ENCODE measurements around the gene TIGD7. TPM values are rescaled to one million over a fixed set of nuclear protein-coding genes. Genes with fewer than 3 reads are reported as not detected.

Gene TIGD7
- total and polyA plus RNA-seq, 2 of the 13 experiments (the other 11 are each of a cell fraction or from before 2014, with no cell fraction given): not detected

- H3K27me3 ChIP-seq (ENCODE audit: control insufficient read depth in 1 of 2, insufficient read depth in 2 of 2, low read length in 2 of 2): no peaks in the 10 kb centered on the region; a peak in 1 of 5 replicates
- peak; percentile 91 for DNase-seq (ENCODE audit: low spot score)
- H3K9me3 ChIP-seq (ENCODE audit: low read length): no peaks in the 10 kb centered on the region
- no peaks in the 10 kb centered on the region for H3K36me3 ChIP-seq (replicated peaks in 1 of 2; ENCODE audit: control insufficient read depth in 1 of 2, insufficient read depth in 2 of 2, low read length in 2 of 2)
- WGBS (ENCODE audit: low lambda C conversion rate): 12% methylated on average over 3 of the region's 4 CpGs
- in situ Hi-C loops (cut with HindIII; ENCODE audit: extremely low pct_ligation_motif_present, low pct_unique_long_range_greater_than_20kb) (no loop called here), intact Hi-C loops (cut with micrococcal nuclease; ENCODE audit: unreplicated experiment) (no loop called here)
- no peaks in the 10 kb centered on the region for H3K79me2 ChIP-seq (ENCODE audit: insufficient read depth, low read length)
- peak overlapping the region; percentile 89 for H3K27ac ChIP-seq (ENCODE audit: extremely low read length, insufficient read depth, low read length)
- peak overlapping the region; percentile 35 for H2AFZ ChIP-seq (ENCODE audit: low read length)
- peak; percentile 97 for FAIRE-seq
- H4K20me1 ChIP-seq (ENCODE audit: insufficient read depth, low read length): no peaks in the 10 kb centered on the region
- H3K4me2 ChIP-seq (ENCODE audit: low read depth, low read length): peak overlapping the region; percentile 89
- H3K4me1 ChIP-seq (ENCODE audit: insufficient read depth, low read length): peaks cover 52% of the 10 kb centered on the region
- no TSS peak for BruUV-seq (replicated peaks)
- H3K9ac ChIP-seq (ENCODE audit: insufficient read depth, low read depth, low read length): peak overlapping the region; percentile 74
- peak overlapping the region; percentile 43 to 60 (median 52) for H3K4me3 ChIP-seq (replicated peaks in 1 of 3; ENCODE audit: insufficient read depth in 1 of 3, low read depth in 2 of 3, low read length in 3 of 3)
- CTCF ChIA-PET (ENCODE audit: low intra/inter-chr PET ratio, low total read pairs): no interaction called here
- peak; percentile 100 for ATAC-seq
- POLR2A ChIA-PET: interaction anchor here (0.9 to 4.4 kb wide), 5 partner anchors 8 to 91 kb away, joined by 3 to 44 read pairs (median 6); partner anchors contain the start of gene ZNF263
- 0 out of 2 replicates have a peak, but pooled peaks have one; percentile 15 for TF ChIP-seq NR2C2 (CRISPR knock-in tag; IDR thresholded peaks at IDR 0.05; ENCODE audit: borderline replicate concordance)
- no peak for TF ChIP-seq KDM4B (CRISPR knock-in tag; IDR thresholded peaks at IDR 0.05)
- TF ChIP-seq ZNF746 (CRISPR knock-in tag; IDR thresholded peaks at IDR 0.05): no peak
- TF ChIP-seq HMG20B (CRISPR knock-in tag; conservative IDR thresholded peaks at IDR 0.05): peak; percentile 91; the same call in 1 of the 2 replicates
- TF ChIP-seq HNF1A (IDR thresholded peaks at IDR 0.05; ENCODE audit: low read depth): no peak
- TF ChIP-seq HNF1A (CRISPR knock-in tag; IDR thresholded peaks at IDR 0.05; ENCODE audit: borderline replicate concordance): no peak
- no peak for TF ChIP-seq DPF2 (CRISPR knock-in tag; IDR thresholded peaks at IDR 0.05; ENCODE audit: borderline replicate concordance, low read depth)
- TF ChIP-seq GZF1 (CRISPR knock-in tag; IDR thresholded peaks at IDR 0.05): no peak
- no peak for TF ChIP-seq CREB1 (IDR thresholded peaks at IDR 0.05)
- peak; percentile 74; the same call in 1 of the 2 replicates for TF ChIP-seq CREB1 (CRISPR knock-in tag; IDR thresholded peaks at IDR 0.05)
- TF ChIP-seq ZBTB25 (CRISPR knock-in tag; IDR thresholded peaks at IDR 0.05): no peak
- TF ChIP-seq HNF1B (CRISPR knock-in tag; IDR thresholded peaks at IDR 0.05): peak; percentile 26; the same call in 1 of the 2 replicates
- TF ChIP-seq ZNF253 (CRISPR knock-in tag; IDR thresholded peaks at IDR 0.05; ENCODE audit: borderline replicate concordance): no peak
- TF ChIP-seq HNRNPLL (IDR thresholded peaks at IDR 0.05; ENCODE audit: low read depth, low read length, poor library complexity, severe bottlenecking): no peak
- TF ChIP-seq AGO2 (optimal IDR thresholded peaks at IDR 0.05; ENCODE audit: low read depth, low read length): no peak
- no peak for TF ChIP-seq ZNF44 (CRISPR knock-in tag; IDR thresholded peaks at IDR 0.05)
- TF ChIP-seq SMAD3 (CRISPR knock-in tag; IDR thresholded peaks at IDR 0.05): no peak
- TF ChIP-seq ZNF784 (CRISPR knock-in tag; IDR thresholded peaks at IDR 0.05; ENCODE audit: borderline replicate concordance): no peak
These were observed 30.7 kb downstream of the TIGD7 start for GRCh38 chr16:3274490-3274889.

Measured in HepG2 (cell line).